ENCODE results near the gene SSC4D. TPM values are rescaled to one million over a fixed set of nuclear protein-coding genes. Genes with fewer than 3 reads are reported as not detected.

SSC4D gene
- total and polyA plus RNA-seq, 2 of the 8 experiments (the other 6 are each of a cell fraction or from before 2014, with no cell fraction given): 11.8 to 27.5 TPM

DNA sequence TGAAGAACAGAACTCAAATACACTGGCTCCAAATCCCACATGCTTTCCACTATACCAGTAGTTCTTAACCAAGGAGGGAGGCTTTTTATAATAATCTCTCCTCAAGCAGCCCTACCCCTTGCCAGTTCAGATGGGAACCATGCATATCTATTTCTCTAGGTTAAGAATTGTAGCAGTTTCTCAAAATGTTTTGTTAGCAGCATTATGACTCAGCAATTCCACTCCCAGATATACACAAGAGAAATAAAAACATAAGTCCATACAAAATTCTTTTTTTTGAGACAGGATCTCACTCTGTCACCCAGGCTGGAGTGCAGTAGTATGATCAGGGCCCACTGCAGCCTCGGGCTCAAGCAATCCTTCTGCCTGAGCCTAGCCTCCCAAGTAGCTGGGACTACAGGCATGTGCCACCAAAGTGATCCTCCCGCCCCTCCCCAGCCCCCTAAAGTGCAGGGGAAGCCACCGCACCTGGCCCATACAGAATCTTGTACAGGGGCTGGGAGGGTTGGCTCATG lies 68.8 kb downstream of the SSC4D start:
- Histone ChIP-seq H3K27me3 (replicated peaks in 1 of 4; ENCODE audit: control insufficient read depth in 3 of 4, extremely low read depth in 1 of 4, insufficient read depth in 3 of 4, low read length in 3 of 4) (no peaks in the 10 kb centered on the region), H2AK5ac (ENCODE audit: low read depth, low read length) (no peak overlapping the region), H3K18ac (ENCODE audit: extremely low read depth, low read length) (no peak overlapping the region), H2BK15ac (ENCODE audit: low read length) (no peak overlapping the region), H3K9me3 (ENCODE audit: insufficient read depth in 2 of 2, low read depth in 1 of 2, low read length in 1 of 2) (no peaks in the 10 kb centered on the region), H3K23ac (ENCODE audit: insufficient read length) (no peak overlapping the region), H3K79me1 (ENCODE audit: low read depth, low read length) (peaks cover 17% of the 10 kb centered on the region), H2BK20ac (ENCODE audit: low read length) (no peak overlapping the region), H3K27ac (ENCODE audit: low read depth, low read length) (no peak overlapping the region), H4K5ac (ENCODE audit: insufficient read length, low read depth, low read length) (no peak overlapping the region), H3K4me2 (ENCODE audit: insufficient read depth in 1 of 2, low read depth in 2 of 2, low read length in 2 of 2) (no peak overlapping the region), H2BK12ac (ENCODE audit: low read depth, low read length) (no peak overlapping the region), H3K14ac (ENCODE audit: insufficient read length) (no peak overlapping the region), H2BK5ac (ENCODE audit: low read depth, low read length) (no peak overlapping the region), H3K4ac (replicated peaks; ENCODE audit: insufficient read length, low read depth, low read length) (no peak overlapping the region), H3K4me1 (replicated peaks in 1 of 4; ENCODE audit: control insufficient read depth in 3 of 4, insufficient read depth in 4 of 4, low read length in 3 of 4) (peaks cover 0 to 4% (median 1%) of the 10 kb centered on the region in 4 experiments; a peak in 1 of 7 replicates), H3K4me3 (ENCODE audit: extremely low read depth in 1 of 4, insufficient read depth in 2 of 4, low read depth in 3 of 4, low read length in 4 of 4) (no peak overlapping the region), H3K56ac (replicated peaks; ENCODE audit: insufficient read length, low read depth, low read length) (no peak overlapping the region), H4K91ac (replicated peaks; ENCODE audit: insufficient read length, low read length) (no peak overlapping the region), H3K23me2 (ENCODE audit: low read depth, low read length) (no peaks in the 10 kb centered on the region), H2BK120ac (replicated peaks; ENCODE audit: low read depth, low read length) (no peak overlapping the region), H3K36me3 (ENCODE audit: control insufficient read depth in 2 of 4, insufficient read depth in 4 of 4, low read length in 3 of 4) (peaks cover 7 to 76% (median 30%) of the 10 kb centered on the region in 4 experiments; a peak in 7 of 8 replicates), H4K20me1 (replicated peaks in 1 of 2; ENCODE audit: control insufficient read depth in 1 of 2, insufficient read depth in 2 of 2, low read length in 2 of 2) (peaks cover 36 to 47% of the 10 kb centered on the region in 2 experiments), H2AFZ (ENCODE audit: low read length) (no peak overlapping the region), H3K9ac (replicated peaks in 1 of 4; ENCODE audit: extremely low read depth in 1 of 4, low read depth in 3 of 4, low read length in 3 of 4) (no peak overlapping the region), H3K79me2 (ENCODE audit: control insufficient read depth in 1 of 2, insufficient read depth in 2 of 2, low read length in 2 of 2) (peaks cover 55 to 99% of the 10 kb centered on the region in 2 experiments), H4K8ac (ENCODE audit: extremely low read depth, insufficient read depth, low read length) (no peak overlapping the region)
- DNase-seq (ENCODE audit: low read depth in 1 of 2, low spot score in 2 of 2) (no peak), FAIRE-seq (no peak)
- 86% methylated on average over 1 of the region's 3 CpGs; no CpG with 5 or more reads in 1 of the 2 experiments for WGBS, 2 experiments (ENCODE audit: extremely low coverage in 1 of 2, insufficient coverage in 1 of 2, insufficient read length in 1 of 2, insufficient replicate concordance in 2 of 2, low coverage in 1 of 2, low lambda C conversion rate in 2 of 2, missing lambda C conversion rate in 1 of 2)
- ChIA-PET CTCF (ENCODE audit: partially characterized antibody) (no interaction called here), POLR2A (ENCODE audit: partially characterized antibody) (interaction anchor here (1.0 to 15.6 kb wide), 2 partner anchors 14 to 24 kb away, joined by 3 to 249 read pairs; partner anchors contain the start of gene YWHAG)
- TF ChIP-seq CHD1 (IDR thresholded peaks at IDR 0.05; ENCODE audit: low read depth, low read length) (no peak), HDAC2 (IDR thresholded peaks at IDR 0.05; ENCODE audit: borderline replicate concordance in 1 of 2, low read depth in 2 of 2, low read length in 2 of 2) (no peak), FOSL1 (IDR thresholded peaks at IDR 0.05; ENCODE audit: insufficient read depth, low read depth, low read length) (no peak), JUN (IDR thresholded peaks at IDR 0.05; ENCODE audit: low read depth, low read length) (no peak), BACH1 (IDR thresholded peaks at IDR 0.05; ENCODE audit: low read length) (no peak), TCF12 (IDR thresholded peaks at IDR 0.05; ENCODE audit: low read depth, low read length) (no peak), ASH2L (IDR thresholded peaks at IDR 0.05; ENCODE audit: low read length) (no peak), PHF8 (conservative IDR thresholded peaks at IDR 0.05; ENCODE audit: low read depth, low read length) (no peak), YY1 (IDR thresholded peaks at IDR 0.05; ENCODE audit: low read depth, low read length) (no peak), RBBP5 (IDR thresholded peaks at IDR 0.05; ENCODE audit: borderline replicate concordance, low read depth, low read length) (no peak)
- TF ChIP-seq, protein P1, sequence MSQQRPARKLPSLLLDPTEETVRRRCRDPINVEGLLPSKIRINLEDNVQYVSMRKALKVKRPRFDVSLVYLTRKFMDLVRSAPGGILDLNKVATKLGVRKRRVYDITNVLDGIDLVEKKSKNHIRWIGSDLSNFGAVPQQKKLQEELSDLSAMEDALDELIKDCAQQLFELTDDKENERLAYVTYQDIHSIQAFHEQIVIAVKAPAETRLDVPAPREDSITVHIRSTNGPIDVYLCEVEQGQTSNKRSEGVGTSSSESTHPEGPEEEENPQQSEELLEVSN (IDR thresholded peaks at IDR 0.05): no peak
- TF ChIP-seq, protein P2, sequence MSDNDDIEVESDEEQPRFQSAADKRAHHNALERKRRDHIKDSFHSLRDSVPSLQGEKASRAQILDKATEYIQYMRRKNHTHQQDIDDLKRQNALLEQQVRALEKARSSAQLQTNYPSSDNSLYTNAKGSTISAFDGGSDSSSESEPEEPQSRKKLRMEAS (IDR thresholded peaks at IDR 0.05): no peak
